Ascending aorta (tissue), 2 donors: ENCODE measurements around the gene DNAAF3. TPM values are rescaled to one million over a fixed set of nuclear protein-coding genes. Genes with fewer than 3 reads are reported as not detected.
"Not testable (repeated sequence)": the region's sequence is repeated elsewhere in the genome, so short reads cannot be mapped to it uniquely, and the experiment has no call there.

Experiments used
- DNase-seq, 2 donors: peaks; one replicate each; pipeline ENCODE4 v3.0.0-alpha.2; 2019; ENCODE audit warnings: low spot score in 2 of 2
- H3K27ac ChIP-seq, 2 donors: fragments of 200-600 bp; sonication (generic); one replicate each; pipeline ENCODE4 v1.5.1; 2016 to 2017; ENCODE audit warnings: mild to moderate bottlenecking in 1 of 2
- H3K27me3 ChIP-seq: fragments of 200-600 bp; sonication (generic); one replicate; pipeline ENCODE4 v1.5.1; 2017
- H3K36me3 ChIP-seq, 2 donors: fragments of 200-600 bp; sonication (generic); one replicate each; pipeline ENCODE4 v1.5.1; 2016
- H3K4me1 ChIP-seq, 2 donors: fragments of 200-600 bp; sonication (generic); one replicate each; pipeline ENCODE4 v1.5.1; 2016 to 2017; ENCODE audit warnings: mild to moderate bottlenecking in 1 of 2
- H3K4me3 ChIP-seq, 2 donors: fragments of 200-600 bp; sonication (generic); one replicate each; pipeline ENCODE4 v1.5.1; 2016 to 2017; ENCODE audit warnings: mild to moderate bottlenecking in 1 of 2
- H3K9me3 ChIP-seq, 2 donors: fragments of 200-600 bp; sonication (generic); one replicate each; pipeline ENCODE4 v1.5.1; 2016
- CTCF ChIP-seq, 3 experiments: fragments of 200-600 bp in 2 of 3; fragments of 450-650 bp in 1 of 3; sonication (generic) in 2 of 3; IDR thresholded peaks; one replicate each; pipeline ENCODE4 v1.5.1; 2016 to 2019; ENCODE audit warnings: antibody characterized with exemption in 3 of 3, mild to moderate bottlenecking in 1 of 3, moderate library complexity in 1 of 3
- intact Hi-C: fragments of 100-400 bp; cut with DNase I; formaldehyde crosslinking; loops from one replicate; pipeline ENCODE4 v1.15.1; 2023
- total RNA-seq: library from RNA; depleted of rRNA; stranded (reverse); fragments of >200 nt; gene quantifications from one replicate; pipeline ENCODE4 v1.1.0, GENCODE V29; 2016

DNAAF3 gene
- total RNA-seq, 1 donor from 2014 or later, result not detected

DNA sequence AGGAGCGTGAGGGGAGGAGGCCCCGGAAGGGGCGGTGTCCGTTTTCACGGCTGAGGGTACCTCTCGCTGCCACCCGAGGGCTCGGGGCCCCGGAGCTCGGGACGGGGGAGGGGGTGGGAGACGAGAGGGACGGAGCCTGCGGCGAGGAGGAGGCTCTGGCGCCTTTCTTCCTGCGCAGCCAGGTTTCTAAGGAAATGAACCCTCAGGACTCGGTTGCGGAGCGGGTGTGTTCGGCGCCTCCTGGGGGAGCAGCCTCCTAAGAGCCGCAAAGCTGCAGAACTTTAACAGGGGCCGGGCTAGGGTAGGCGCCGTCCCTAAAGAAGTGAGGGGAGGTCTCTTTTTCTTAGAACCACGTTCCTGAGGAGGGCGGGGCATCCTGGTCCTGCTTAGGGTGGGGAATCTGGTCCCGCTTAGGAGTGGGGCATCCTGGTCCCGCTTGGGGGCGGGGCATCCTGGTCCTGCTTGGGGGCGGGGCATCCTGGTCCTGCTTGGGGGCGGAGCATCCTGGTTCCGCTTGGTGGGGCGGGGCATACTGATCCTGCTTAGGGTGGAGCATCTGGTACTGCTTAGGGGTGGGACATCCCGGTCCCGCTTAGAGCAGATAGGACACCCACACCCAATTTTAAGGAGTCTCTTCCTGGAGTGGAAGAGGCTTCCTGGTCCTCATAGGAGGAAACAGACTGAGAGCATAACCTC, 7.4 kb upstream of the DNAAF3 start:
- no peak for DNase-seq
- no peak overlapping the region for H3K27ac ChIP-seq
- no peak for TF ChIP-seq CTCF (IDR thresholded peaks at IDR 0.05)
- intact Hi-C loops, result no loop called here
- H3K4me3 ChIP-seq, result peak overlapping the region; percentile 48 to 54
- no peaks in the 10 kb centered on the region for H3K9me3 ChIP-seq
- peaks cover 0 to 6% of the 10 kb centered on the region in 2 donors for H3K4me1 ChIP-seq
- H3K27me3 ChIP-seq, result peaks cover 34% of the 10 kb centered on the region
- H3K36me3 ChIP-seq, result no peaks in the 10 kb centered on the region

GRCh38 chr19:55173186-55173713, 6.8 kb upstream of the DNAAF3 start:
- no peaks in the 10 kb centered on the region for H3K9me3 ChIP-seq
- H3K36me3 ChIP-seq, result no peaks in the 10 kb centered on the region
- intact Hi-C loops, result no loop called here
- H3K27ac ChIP-seq, result no peak overlapping the region
- no peak for TF ChIP-seq CTCF (IDR thresholded peaks at IDR 0.05)
- no peak for DNase-seq
- peaks cover 0 to 6% of the 10 kb centered on the region in 2 donors for H3K4me1 ChIP-seq
- peaks cover 39% of the 10 kb centered on the region for H3K27me3 ChIP-seq
- H3K4me3 ChIP-seq, result peak overlapping the region; percentile 48 to 54

DNA sequence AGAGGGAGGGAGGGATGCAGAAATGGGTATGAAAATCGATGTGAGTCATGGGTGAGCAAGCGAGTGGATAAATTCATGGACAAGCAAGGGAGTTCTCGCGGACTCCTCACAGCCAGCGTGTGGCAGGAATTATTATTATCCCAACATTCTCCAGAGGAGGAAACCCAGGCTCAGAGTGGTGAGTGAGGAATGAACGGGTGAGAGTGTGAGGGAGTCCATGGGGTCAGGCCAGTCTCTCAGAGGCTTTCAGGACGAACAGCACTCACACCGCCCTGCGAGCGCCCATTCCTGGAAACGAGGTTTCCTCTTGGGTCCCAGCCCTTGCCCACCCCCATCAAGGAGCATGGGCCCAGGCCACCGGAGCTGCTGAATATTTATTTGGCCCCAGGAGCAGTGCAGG, 6.3 kb upstream of the DNAAF3 start:
- Histone ChIP-seq H3K4me3 (no peak overlapping the region), H3K27me3 (peaks cover 36% of the 10 kb centered on the region), H3K36me3 (no peaks in the 10 kb centered on the region), H3K9me3 (no peaks in the 10 kb centered on the region), H3K4me1 (peaks cover 0 to 6% of the 10 kb centered on the region in 2 donors), H3K27ac (no peak overlapping the region)
- no peak for DNase-seq
- intact Hi-C loops, result no loop called here
- TF ChIP-seq CTCF (IDR thresholded peaks at IDR 0.05), result no peak

DNA sequence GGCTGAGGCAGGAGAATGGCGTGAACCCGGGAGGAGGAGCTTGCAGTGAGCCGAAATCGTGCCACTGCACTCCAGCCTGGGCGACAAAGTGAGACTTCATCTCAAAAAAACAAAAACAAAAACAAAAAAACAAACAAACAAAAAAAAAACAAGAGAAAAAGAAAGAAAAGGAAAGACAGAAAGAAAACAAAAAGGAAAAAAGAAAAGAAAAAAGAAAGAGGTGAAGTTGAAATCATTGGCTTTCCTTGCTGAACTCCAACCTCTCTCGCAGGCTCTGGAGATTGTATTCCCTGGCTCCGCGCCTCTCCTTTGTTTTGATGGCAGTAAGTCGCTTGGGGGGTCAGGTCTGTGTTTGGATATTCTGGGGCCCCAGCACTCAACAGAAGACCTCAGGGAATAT, 5.9 kb upstream of the DNAAF3 start:
- H3K4me1 ChIP-seq, H3K36me3 ChIP-seq, DNase-seq, H3K9me3 ChIP-seq, intact Hi-C loops, H3K4me3 ChIP-seq, H3K27ac ChIP-seq: not testable (repeated sequence)
- peaks cover 41% of the 10 kb centered on the region for H3K27me3 ChIP-seq

DNA sequence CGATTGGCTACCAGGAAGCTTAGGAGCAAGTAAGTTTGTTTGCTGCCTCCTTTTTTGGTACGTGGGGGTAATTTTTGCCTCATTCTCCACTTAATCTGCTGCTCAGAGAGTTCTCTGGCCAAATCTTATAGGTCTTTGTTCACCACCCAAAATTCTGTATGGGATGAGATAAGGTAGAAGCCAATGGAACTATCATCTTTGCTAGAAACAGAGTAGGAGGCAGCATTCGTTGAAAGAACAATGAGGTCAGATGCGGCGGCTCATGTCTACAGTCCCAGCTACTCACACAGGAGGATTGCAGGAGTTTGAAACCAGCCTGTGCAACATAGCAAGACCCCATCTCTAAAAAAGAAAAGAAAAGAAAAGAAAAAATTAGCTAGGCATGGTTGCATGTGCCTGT, 5.0 kb upstream of the DNAAF3 start:
- H3K27me3 ChIP-seq, result peaks cover 49% of the 10 kb centered on the region
- TF ChIP-seq CTCF (IDR thresholded peaks at IDR 0.05), result no peak
- H3K4me1 ChIP-seq, result peaks cover 0 to 6% of the 10 kb centered on the region in 2 donors
- H3K9me3 ChIP-seq, result no peaks in the 10 kb centered on the region
- no peaks in the 10 kb centered on the region for H3K36me3 ChIP-seq
- H3K4me3 ChIP-seq, result no peak overlapping the region
- intact Hi-C loops, result no loop called here
- no peak for DNase-seq
- H3K27ac ChIP-seq, result no peak overlapping the region

- peaks cover 0 to 6% of the 10 kb centered on the region in 2 donors for H3K4me1 ChIP-seq
- no peaks in the 10 kb centered on the region for H3K9me3 ChIP-seq
- H3K4me3 ChIP-seq, result no peak overlapping the region
- TF ChIP-seq CTCF (IDR thresholded peaks at IDR 0.05), result no peak
- no peak overlapping the region for H3K27ac ChIP-seq
- peaks cover 37% of the 10 kb centered on the region for H3K27me3 ChIP-seq
- DNase-seq, result no peak
- no peaks in the 10 kb centered on the region for H3K36me3 ChIP-seq
- intact Hi-C loops, result no loop called here
These were observed 2.7 kb upstream of the DNAAF3 start for GRCh38 chr19:55169136-55169535.
